CD4-positive, alpha-beta T cell treated with Interleukin-2 at 100 ng/mL for 4 hours (primary cell): ENCODE results near the gene FAT3.

Experiments used
- DNase-seq: peaks from one replicate; pipeline ENCODE4 v3.0.0-alpha.2; 2020; ENCODE audit warnings: low spot score

Gene FAT3

DNA sequence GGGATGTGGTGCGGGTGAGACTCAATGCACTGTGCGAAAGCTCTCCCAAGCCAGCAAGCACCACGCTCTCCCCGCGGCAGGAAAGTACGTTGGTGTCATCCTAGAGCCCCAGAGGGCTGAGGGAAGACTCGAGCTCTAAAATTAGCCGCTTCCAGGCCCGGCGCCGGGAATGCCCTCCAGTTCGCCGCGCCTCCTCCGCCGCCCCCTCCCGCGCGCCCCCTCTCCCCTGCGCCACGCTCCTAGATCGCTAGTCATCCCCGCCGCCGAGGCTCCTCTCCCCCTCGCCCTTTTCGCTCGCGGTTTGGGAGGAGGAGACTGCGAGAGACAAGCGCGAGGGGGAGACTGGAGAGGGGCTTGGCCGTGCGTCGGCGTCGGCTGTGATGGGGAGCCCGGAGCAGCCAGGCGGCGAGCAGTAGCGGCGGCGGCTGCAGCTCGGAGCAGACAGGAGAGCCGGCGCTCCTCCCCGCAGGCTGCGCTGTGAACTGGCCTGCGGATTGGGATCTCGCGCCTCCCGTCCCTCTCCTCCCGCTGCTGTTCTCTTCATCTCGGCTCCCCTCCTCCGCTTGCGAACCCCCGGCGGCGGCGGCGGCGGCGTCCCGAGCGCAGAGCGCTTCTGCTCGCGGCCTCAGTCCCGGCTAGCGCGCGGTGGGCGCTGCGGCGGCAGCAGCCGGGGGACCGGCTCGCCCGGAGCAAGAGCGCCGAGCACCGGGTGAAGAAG lies at the start of gene FAT3:
FAT3 (plus strand) TSS at position 412 of the 718 bp plus-strand sequence. CDS start 127,295 bp downstream, outside the sequence.
- DNase-seq: no peak

- DNase-seq: no peak
Measured at GRCh38 chr11:92179017-92179670, 45.5 kb upstream of the FAT3 start.

DNA sequence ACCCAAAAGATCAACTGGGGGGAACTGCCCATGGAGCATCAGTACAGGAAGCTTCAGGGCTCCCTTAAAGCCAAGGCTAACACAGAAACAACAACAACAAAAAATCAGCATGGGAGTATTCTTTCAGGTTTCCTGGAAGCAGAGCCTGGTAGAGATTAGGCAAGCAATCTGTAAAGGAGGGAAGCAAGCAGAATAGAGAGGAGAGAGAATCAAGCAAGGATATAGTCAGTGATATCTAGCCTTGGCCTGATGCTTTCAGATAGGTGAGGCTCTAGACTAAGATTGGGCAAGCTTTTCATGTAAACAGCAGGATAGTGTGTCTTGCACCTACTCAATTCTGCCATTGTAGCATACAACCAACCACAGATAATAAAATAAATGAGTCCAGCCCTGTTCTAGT lies 44.4 kb upstream of the FAT3 start:
- DNase-seq: no peak

- DNase-seq: no peak
Measured at GRCh38 chr11:92180664-92181251, 43.9 kb upstream of the FAT3 start.

- DNase-seq: no peak
Measured at GRCh38 chr11:92190535-92191206, 33.9 kb upstream of the FAT3 start.

GRCh38 chr11:92192141-92192540 lies 32.5 kb upstream of the FAT3 start:
- DNase-seq: no peak

DNA sequence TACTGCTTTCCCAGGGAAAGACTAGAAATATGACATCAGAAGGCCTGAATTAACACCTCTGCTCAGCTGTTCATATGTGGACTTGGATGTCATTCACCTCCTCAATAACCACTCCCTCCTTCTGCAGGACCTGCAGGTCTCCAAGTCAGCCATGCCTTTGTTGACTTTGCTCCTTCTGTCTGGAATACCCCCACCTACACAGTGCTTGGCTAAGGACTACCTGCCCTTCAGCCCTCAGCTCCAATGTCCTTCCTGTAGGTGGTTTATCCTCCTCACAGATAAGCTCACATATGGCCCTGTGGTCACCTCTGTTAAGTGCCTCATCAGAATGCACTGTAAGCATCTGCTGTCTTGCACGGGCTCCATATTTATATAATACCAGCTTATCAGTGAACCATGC lies 26.4 kb upstream of the FAT3 start:
- DNase-seq: no peak

DNA sequence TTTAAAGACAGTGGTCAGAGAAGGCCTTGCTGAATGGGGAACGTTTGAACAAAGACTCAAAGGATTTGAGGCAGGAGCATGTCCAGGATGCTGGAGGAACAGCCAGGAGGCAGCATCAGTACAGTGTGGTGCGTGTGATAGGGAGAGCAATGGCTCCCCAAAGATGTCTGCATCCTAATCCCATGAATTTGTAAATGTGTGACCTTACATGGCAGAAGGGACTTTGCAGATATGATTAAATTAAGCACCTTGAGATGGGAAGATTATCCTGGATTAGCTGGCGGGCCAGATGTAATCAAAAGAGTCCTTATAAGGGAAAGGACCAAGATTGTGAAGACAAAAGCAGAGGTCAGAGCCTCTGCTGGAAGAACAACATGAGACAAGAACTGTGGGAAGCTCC lies 24.6 kb upstream of the FAT3 start:
- no peak for DNase-seq

DNA sequence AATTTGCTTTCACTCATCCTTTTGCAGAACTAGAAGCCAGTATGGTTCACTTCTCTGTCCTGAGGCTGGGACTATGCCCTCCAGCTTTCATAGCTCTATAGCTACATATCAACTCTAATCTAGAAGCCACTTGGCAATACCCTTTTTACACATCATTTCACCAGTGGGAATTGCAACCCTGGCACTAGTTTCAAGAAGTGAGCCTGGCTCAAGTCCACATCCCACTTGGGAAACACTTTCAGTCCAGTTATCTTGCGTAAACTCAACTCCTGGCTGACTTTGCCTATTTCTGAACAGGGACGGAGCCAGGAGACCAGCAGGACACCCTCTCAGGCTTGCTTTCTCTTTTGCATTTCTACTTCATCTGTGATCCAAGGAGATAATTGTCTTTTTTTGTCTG lies 19.9 kb upstream of the FAT3 start:
- no peak for DNase-seq

DNA sequence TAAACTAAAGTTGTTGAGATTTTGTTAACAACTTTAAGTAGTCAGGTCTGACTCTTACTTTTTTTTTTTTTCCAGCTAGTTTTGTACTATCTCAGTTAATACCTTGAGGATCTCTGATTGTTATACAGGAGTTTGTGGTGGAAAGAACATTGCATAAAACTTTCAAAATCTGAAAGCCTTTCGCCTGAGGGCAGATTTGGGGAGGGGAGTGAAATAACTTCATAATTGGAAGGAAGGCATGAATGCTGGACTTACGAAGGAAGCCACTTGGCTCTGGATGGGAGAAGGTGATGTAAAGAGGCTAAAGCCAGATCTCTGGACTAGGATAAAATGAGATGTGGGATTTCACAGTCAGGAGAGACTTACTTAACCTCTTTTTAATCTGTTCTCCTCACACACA lies 18.2 kb upstream of the FAT3 start:
- DNase-seq: no peak

- DNase-seq: no peak
Measured at GRCh38 chr11:92211576-92212167, 12.9 kb upstream of the FAT3 start.

- no peak for DNase-seq
Measured at GRCh38 chr11:92212530-92212929, 12.1 kb upstream of the FAT3 start.

GRCh38 chr11:92216789-92217188 lies 7.8 kb upstream of the FAT3 start:
- no peak for DNase-seq

DNA sequence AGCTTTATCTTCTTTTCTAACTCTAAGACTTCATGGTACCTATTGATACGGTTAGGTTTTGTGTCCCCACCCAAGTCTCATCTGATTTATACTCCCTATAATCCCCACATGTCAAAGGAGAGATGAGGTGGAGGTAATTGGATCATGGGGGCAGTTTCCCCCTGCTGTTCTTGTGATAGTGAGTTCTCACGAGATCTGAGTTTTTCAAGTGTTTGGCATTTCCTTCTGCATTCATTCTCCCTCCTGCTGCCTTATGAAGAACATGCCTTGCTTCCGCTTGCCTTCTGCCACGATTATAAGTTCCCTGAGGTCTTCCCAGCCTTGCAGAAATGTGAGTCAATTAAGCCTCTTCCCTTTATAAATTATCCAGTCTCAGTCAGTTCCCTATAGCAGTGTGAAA lies 5.1 kb upstream of the FAT3 start:
- DNase-seq: no peak

GRCh38 chr11:92222701-92223100 lies 1.9 kb upstream of the FAT3 start:
- DNase-seq: no peak

DNA sequence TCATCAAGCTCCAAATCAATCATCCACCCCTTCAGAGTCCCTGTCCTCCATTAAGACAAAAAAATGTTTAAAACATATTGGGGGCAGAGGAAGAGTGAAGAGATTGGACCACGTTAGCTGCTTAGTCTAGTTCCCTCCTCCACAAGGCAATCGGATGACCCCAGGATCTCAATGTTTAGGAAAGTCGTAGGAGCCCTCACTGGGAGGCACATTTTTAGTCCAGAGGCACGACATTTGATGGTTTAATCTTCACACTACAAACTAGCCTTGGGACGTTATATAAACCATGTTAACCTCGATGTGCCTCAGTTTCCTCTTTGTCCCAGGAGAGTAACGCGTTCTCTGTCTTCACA lies 588 bp upstream of the FAT3 start:
- DNase-seq: no peak

GRCh38 chr11:92225125-92225567 lies 528 bp downstream of the FAT3 start:
- no peak for DNase-seq

DNA sequence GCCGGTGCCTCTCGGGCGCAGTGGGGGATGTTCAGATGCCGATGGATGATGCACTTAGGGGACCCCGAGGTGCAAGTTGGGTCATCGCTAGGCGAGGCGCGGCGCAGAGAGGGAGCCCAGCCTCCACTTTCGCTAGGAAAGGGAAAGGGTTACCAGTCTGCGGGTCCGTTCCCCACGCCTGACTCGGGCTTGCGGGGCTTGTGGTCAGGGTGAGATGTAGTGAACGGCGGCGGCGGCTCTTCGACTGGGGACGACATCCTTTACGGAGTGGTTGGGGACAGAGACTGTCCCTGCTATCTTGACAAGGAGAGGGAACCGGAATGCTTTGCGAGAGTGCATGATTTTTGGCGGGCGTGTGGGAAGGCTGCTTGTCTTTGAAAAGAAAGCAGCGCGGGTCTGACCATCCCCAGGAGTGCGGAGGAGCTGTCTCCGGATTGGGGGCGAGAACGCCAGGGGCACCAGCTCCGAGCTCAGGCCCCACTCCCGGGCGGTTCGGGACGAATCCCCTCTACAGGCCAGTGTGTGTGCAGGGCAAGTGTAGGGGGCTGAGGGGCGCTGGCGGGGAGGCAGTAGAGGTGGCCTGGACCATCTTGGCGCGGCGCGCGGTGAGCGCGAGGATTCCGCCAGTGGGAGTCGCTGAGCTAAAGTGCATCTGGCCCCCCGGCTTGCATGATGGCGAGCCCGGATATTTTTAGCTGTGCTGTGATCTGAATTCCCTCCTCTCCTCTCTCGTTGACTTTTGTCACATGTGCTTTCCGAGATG lies 1.1 kb downstream of the FAT3 start:
- no peak for DNase-seq

GRCh38 chr11:92226331-92227229 lies 2.0 kb downstream of the FAT3 start:
- DNase-seq: no peak

DNA sequence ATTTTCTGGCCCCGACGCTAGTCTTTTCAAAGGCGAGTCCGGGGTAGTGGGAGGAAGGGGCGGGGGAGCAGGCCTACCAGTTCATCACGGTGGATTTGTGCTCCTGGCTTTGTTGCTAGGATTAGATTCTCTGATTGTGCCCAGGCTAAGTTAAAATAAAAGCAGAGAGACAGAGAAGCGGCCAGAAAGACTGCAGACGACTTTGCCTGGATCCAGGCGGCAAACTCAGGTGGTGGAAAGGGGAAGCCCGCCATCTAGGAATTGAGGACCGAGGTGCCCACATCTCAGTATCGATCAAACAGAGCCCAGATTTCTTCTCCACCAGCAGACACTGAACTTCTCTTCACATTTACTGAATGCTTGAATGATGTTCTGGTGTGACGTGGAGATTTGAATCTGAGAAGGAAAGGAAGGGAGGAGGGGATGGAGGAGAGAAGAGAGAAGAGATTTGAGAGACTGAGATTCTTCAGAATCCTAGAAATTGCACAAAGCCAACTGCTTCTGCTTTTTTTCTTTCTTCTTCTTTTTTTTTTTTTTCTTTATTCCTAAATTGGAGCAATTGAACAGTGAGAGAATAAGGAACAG lies 2.7 kb downstream of the FAT3 start:
- no peak for DNase-seq
